Trophoblast cell (in vitro differentiated cells and primary cell): ENCODE results near the gene FCER1A.

Source experiments
- DNase-seq, 2 donors: peaks; one replicate each; pipeline ENCODE4 v3.0.0-alpha.2; 2016
- H2AFZ ChIP-seq: 2 replicates; pipeline ENCODE4 v1.6.1; 2013; ENCODE audit warnings: low read length, moderate library complexity, mild to moderate bottlenecking; ENCODE audit not compliant: insufficient read depth, poor library complexity
- H2AK5ac ChIP-seq: 2 replicates; pipeline ENCODE4 v1.6.1; 2013; ENCODE audit warnings: mild to moderate bottlenecking, low read length
- H2BK120ac ChIP-seq: 2 replicates; pipeline ENCODE4 v1.6.1; 2013; ENCODE audit warnings: low read length, mild to moderate bottlenecking, moderate library complexity; ENCODE audit not compliant: insufficient read depth, poor library complexity
- H2BK12ac ChIP-seq: 2 replicates; pipeline ENCODE4 v1.6.1; 2013; ENCODE audit warnings: mild to moderate bottlenecking, low read length, moderate library complexity
- H2BK5ac ChIP-seq: 2 replicates; pipeline ENCODE4 v1.6.1; 2013; ENCODE audit warnings: low read length, low read depth, moderate library complexity, mild to moderate bottlenecking; ENCODE audit not compliant: poor library complexity
- H3K14ac ChIP-seq: 2 replicates; pipeline ENCODE4 v1.6.1; 2013; ENCODE audit warnings: mild to moderate bottlenecking, low read length
- H3K18ac ChIP-seq: 2 replicates; pipeline ENCODE4 v1.6.1; 2013; ENCODE audit warnings: mild to moderate bottlenecking, low read length
- H3K23ac ChIP-seq: 2 replicates; pipeline ENCODE4 v1.6.1; 2013; ENCODE audit warnings: low read length
- H3K27ac ChIP-seq: 2 replicates; pipeline ENCODE4 v1.5.1; 2013; ENCODE audit warnings: low read depth, mild to moderate bottlenecking, inconsistent platforms, low read length, moderate library complexity
- H3K27me3 ChIP-seq: 2 replicates; pipeline ENCODE4 v1.6.1; 2013; ENCODE audit warnings: inconsistent platforms, mild to moderate bottlenecking, low read length, moderate library complexity; ENCODE audit not compliant: insufficient read depth
- H3K36me3 ChIP-seq, 2 experiments: 1 replicate in 1 of 2; 2 replicates in 1 of 2; pipeline ENCODE4 v1.6.1; 2013; ENCODE audit warnings: low read length in 2 of 2, mild to moderate bottlenecking in 2 of 2, moderate library complexity in 1 of 2; ENCODE audit not compliant: insufficient read depth in 2 of 2, control insufficient read depth in 1 of 2
- H3K4ac ChIP-seq: 2 replicates; pipeline ENCODE4 v1.6.1; 2013; ENCODE audit warnings: low read depth, mild to moderate bottlenecking, low read length, moderate library complexity
- H3K4me1 ChIP-seq, 2 experiments: 1 replicate in 1 of 2; 2 replicates in 1 of 2; pipeline ENCODE4 v1.6.1; 2013; ENCODE audit warnings: low read length in 2 of 2, mild to moderate bottlenecking in 2 of 2, moderate library complexity in 1 of 2; ENCODE audit not compliant: insufficient read depth in 2 of 2, control insufficient read depth in 1 of 2
- H3K4me2 ChIP-seq: 2 replicates; pipeline ENCODE4 v1.6.1; 2013; ENCODE audit warnings: inconsistent platforms, mild to moderate bottlenecking, low read length, moderate library complexity
- H3K4me3 ChIP-seq: 2 replicates; pipeline ENCODE4 v1.5.1; 2013; ENCODE audit warnings: mild to moderate bottlenecking, low read depth, low read length, inconsistent platforms
- H3K79me1 ChIP-seq: one replicate; pipeline ENCODE4 v1.6.1; 2013; ENCODE audit warnings: low read length
- H3K79me2 ChIP-seq: 2 replicates; pipeline ENCODE4 v1.6.1; 2013; ENCODE audit warnings: low read length, mild to moderate bottlenecking; ENCODE audit not compliant: control insufficient read depth, insufficient read depth, poor library complexity
- H3K9ac ChIP-seq: 2 replicates; pipeline ENCODE4 v1.6.1; 2013; ENCODE audit warnings: mild to moderate bottlenecking, low read length
- H3K9me3 ChIP-seq: 2 replicates; pipeline ENCODE4 v1.6.1; 2013; ENCODE audit warnings: low read depth, mild to moderate bottlenecking, control low read depth, inconsistent platforms, low read length; ENCODE audit not compliant: insufficient read depth
- H4K12ac ChIP-seq: 2 replicates; pipeline ENCODE4 v1.6.1; 2013; ENCODE audit warnings: low read depth, mild to moderate bottlenecking, low read length, moderate library complexity
- H4K8ac ChIP-seq: 2 replicates; pipeline ENCODE4 v1.6.1; 2013; ENCODE audit warnings: low read depth, mild to moderate bottlenecking, low read length, moderate library complexity
- H4K91ac ChIP-seq: one replicate; pipeline ENCODE4 v1.6.1; 2013; ENCODE audit warnings: low read depth, mild to moderate bottlenecking, low read length, moderate library complexity
- WGBS: extraction: QIAGEN DNeasy Blood & Tissue Kit; methylation state at CpG from one replicate; pipeline ENCODE4 v1.1.7; 2013; ENCODE audit warnings: missing lambda C conversion rate; ENCODE audit not compliant: insufficient read length, insufficient coverage; ENCODE audit errors: extremely low coverage; 5-methylcytosine and 5-hydroxymethylcytosine counted together

Gene FCER1A

GRCh38 chr1:159274631-159275030, 27.5 kb upstream of the FCER1A start:
- H2BK5ac ChIP-seq = no peak overlapping the region
- no peak for DNase-seq
- H2BK120ac ChIP-seq = no peak overlapping the region
- WGBS = no CpG with 5 or more reads among the region's 2 CpGs
- no peaks in the 10 kb centered on the region for H3K9me3 ChIP-seq
- H4K12ac ChIP-seq = no peak overlapping the region
- H3K9ac ChIP-seq = no peak overlapping the region
- no peaks in the 10 kb centered on the region for H3K27me3 ChIP-seq
- H3K4me3 ChIP-seq = no peak overlapping the region
- no peak overlapping the region for H3K4me2 ChIP-seq
- H3K27ac ChIP-seq = no peak overlapping the region
- no peaks in the 10 kb centered on the region for H3K4me1 ChIP-seq
- no peak overlapping the region for H3K4ac ChIP-seq
- no peak overlapping the region for H3K18ac ChIP-seq
- no peak overlapping the region for H3K23ac ChIP-seq
- H2AK5ac ChIP-seq = no peak overlapping the region
- H4K91ac ChIP-seq = no peak overlapping the region
- H2BK12ac ChIP-seq = no peak overlapping the region
- H3K14ac ChIP-seq = no peak overlapping the region
- no peaks in the 10 kb centered on the region for H3K79me2 ChIP-seq
- H2AFZ ChIP-seq = no peak overlapping the region
- no peaks in the 10 kb centered on the region for H3K36me3 ChIP-seq
- no peak overlapping the region for H4K8ac ChIP-seq
- no peaks in the 10 kb centered on the region for H3K79me1 ChIP-seq

- H3K18ac ChIP-seq = no peak overlapping the region
- no peaks in the 10 kb centered on the region for H3K79me1 ChIP-seq
- DNase-seq = no peak
- no peak overlapping the region for H2AFZ ChIP-seq
- H3K4me1 ChIP-seq = no peaks in the 10 kb centered on the region
- H2BK120ac ChIP-seq = no peak overlapping the region
- no peak overlapping the region for H3K4me3 ChIP-seq
- H3K27me3 ChIP-seq = no peaks in the 10 kb centered on the region
- H4K91ac ChIP-seq = no peak overlapping the region
- no peak overlapping the region for H3K4ac ChIP-seq
- H3K23ac ChIP-seq = no peak overlapping the region
- no peak overlapping the region for H4K12ac ChIP-seq
- no peak overlapping the region for H2BK5ac ChIP-seq
- H2AK5ac ChIP-seq = no peak overlapping the region
- H3K14ac ChIP-seq = no peak overlapping the region
- H3K36me3 ChIP-seq = no peaks in the 10 kb centered on the region
- H3K9me3 ChIP-seq = no peaks in the 10 kb centered on the region
- no peak overlapping the region for H2BK12ac ChIP-seq
- H3K79me2 ChIP-seq = no peaks in the 10 kb centered on the region
- no peak overlapping the region for H4K8ac ChIP-seq
- H3K9ac ChIP-seq = no peak overlapping the region
- H3K4me2 ChIP-seq = no peak overlapping the region
- no peak overlapping the region for H3K27ac ChIP-seq
Observed at GRCh38 chr1:159275891-159276290, 26.2 kb upstream of the FCER1A start.

DNA sequence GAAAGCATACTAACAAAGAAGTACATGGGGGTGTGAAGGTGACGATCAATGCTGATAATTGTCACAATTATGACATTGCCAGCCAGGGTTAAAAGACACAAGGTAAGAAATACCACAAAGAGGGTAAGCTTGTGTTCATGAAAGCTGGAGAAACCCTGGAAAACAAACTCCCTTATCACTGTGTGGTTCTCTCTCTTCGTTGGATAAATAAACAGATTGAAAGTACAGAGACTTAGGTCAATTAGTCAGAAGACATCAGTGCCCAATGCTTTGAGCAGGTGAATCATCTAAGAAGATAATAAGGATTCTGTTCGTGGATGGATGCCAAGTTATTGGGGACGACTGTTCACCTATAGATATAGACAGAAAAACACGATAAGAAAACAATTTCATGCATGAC, 22.4 kb upstream of the FCER1A start:
- no CpG with 5 or more reads among the region's 5 CpGs for WGBS
- H3K36me3 ChIP-seq = no peaks in the 10 kb centered on the region
- H2AK5ac ChIP-seq = no peak overlapping the region
- no peaks in the 10 kb centered on the region for H3K79me1 ChIP-seq
- no peak overlapping the region for H3K23ac ChIP-seq
- no peak overlapping the region for H2BK120ac ChIP-seq
- H3K4me1 ChIP-seq = no peaks in the 10 kb centered on the region
- no peaks in the 10 kb centered on the region for H3K9me3 ChIP-seq
- no peak overlapping the region for H2AFZ ChIP-seq
- H3K18ac ChIP-seq = no peak overlapping the region
- DNase-seq = no peak
- H3K9ac ChIP-seq = no peak overlapping the region
- no peak overlapping the region for H2BK12ac ChIP-seq
- no peak overlapping the region for H3K4ac ChIP-seq
- H4K8ac ChIP-seq = no peak overlapping the region
- H3K79me2 ChIP-seq = no peaks in the 10 kb centered on the region
- H4K91ac ChIP-seq = no peak overlapping the region
- H3K4me2 ChIP-seq = no peak overlapping the region
- H3K14ac ChIP-seq = no peak overlapping the region
- no peaks in the 10 kb centered on the region for H3K27me3 ChIP-seq
- H4K12ac ChIP-seq = no peak overlapping the region
- H2BK5ac ChIP-seq = no peak overlapping the region
- no peak overlapping the region for H3K27ac ChIP-seq
- no peak overlapping the region for H3K4me3 ChIP-seq

DNA sequence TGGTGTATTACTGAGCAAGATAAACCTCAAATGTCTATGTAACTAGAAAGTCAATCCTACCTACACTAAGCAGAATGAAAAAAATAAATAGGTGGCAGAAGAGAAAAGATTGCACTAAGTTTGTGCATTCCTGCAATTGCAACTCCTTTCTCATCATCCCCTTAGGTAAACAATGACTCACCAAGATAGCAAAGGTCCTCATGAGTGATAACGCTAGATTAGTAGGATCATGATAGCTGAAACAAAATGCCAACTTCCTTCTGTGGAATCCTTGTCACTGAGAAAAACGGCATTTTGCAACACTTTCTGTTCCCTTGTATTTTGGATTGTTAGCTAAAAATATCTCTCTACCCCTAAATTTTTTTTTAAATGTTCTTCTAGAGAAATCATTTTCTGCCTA, 20.0 kb upstream of the FCER1A start:
- Histone ChIP-seq H2AFZ (no peak overlapping the region), H3K36me3 (no peaks in the 10 kb centered on the region), H3K18ac (no peak overlapping the region), H3K4me1 (no peaks in the 10 kb centered on the region), H3K9ac (no peak overlapping the region), H2AK5ac (no peak overlapping the region), H4K8ac (no peak overlapping the region), H3K4ac (no peak overlapping the region), H3K23ac (no peak overlapping the region), H3K79me1 (no peaks in the 10 kb centered on the region), H2BK120ac (no peak overlapping the region), H3K14ac (no peak overlapping the region), H3K9me3 (no peaks in the 10 kb centered on the region), H4K12ac (no peak overlapping the region), H4K91ac (no peak overlapping the region), H2BK5ac (no peak overlapping the region), H3K4me2 (no peak overlapping the region), H3K4me3 (no peak overlapping the region), H3K27ac (no peak overlapping the region), H3K79me2 (no peaks in the 10 kb centered on the region), H2BK12ac (no peak overlapping the region), H3K27me3 (no peaks in the 10 kb centered on the region)
- no CpG with 5 or more reads among the region's 2 CpGs for WGBS
- DNase-seq = peak; percentile 53 to 87

DNA sequence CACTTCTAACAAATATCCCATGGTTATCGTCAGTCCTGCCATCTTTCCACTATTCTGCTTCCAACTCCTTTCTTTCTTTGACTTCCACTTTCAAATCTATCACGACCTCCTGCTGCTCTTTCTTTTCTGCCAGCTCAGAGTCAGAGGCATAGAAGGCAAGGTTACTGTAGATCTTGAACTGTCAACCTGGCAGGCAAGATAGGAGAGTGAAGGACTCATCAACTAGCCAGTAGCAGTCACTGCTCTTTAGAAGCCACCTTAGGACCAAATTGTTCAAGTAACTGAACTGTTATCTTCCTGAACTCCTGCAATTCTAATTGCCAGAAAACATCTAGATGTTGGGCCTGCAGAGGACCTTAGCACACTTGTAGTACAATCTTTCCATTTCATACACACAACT, 13.1 kb upstream of the FCER1A start:
- H3K4me2 ChIP-seq = no peak overlapping the region
- no peak overlapping the region for H3K9ac ChIP-seq
- no peak overlapping the region for H3K14ac ChIP-seq
- no peak overlapping the region for H3K4ac ChIP-seq
- H2BK120ac ChIP-seq = no peak overlapping the region
- H3K23ac ChIP-seq = no peak overlapping the region
- no peaks in the 10 kb centered on the region for H3K4me1 ChIP-seq
- WGBS = no CpG with 5 or more reads among the region's 2 CpGs
- no peak overlapping the region for H2BK5ac ChIP-seq
- H2AFZ ChIP-seq = no peak overlapping the region
- no peak overlapping the region for H2BK12ac ChIP-seq
- no peak overlapping the region for H4K91ac ChIP-seq
- no peak overlapping the region for H2AK5ac ChIP-seq
- no peaks in the 10 kb centered on the region for H3K9me3 ChIP-seq
- H3K79me2 ChIP-seq = no peaks in the 10 kb centered on the region
- no peaks in the 10 kb centered on the region for H3K36me3 ChIP-seq
- H3K4me3 ChIP-seq = no peak overlapping the region
- DNase-seq = no peak
- H3K18ac ChIP-seq = no peak overlapping the region
- H3K79me1 ChIP-seq = no peaks in the 10 kb centered on the region
- H3K27me3 ChIP-seq = no peaks in the 10 kb centered on the region
- H4K12ac ChIP-seq = no peak overlapping the region
- no peak overlapping the region for H3K27ac ChIP-seq
- no peak overlapping the region for H4K8ac ChIP-seq
